ENCODE measurements around the gene CCNL2. TPM values are rescaled to one million over a fixed set of nuclear protein-coding genes. Genes with fewer than 3 reads are reported as not detected.
A peak's percentile ranks its signal among the peaks of the same experiment; 100 is the strongest.

The CCNL2 gene
- total and polyA plus RNA-seq, 12 donors = 53.4 to 893 (median 168) TPM

DNA sequence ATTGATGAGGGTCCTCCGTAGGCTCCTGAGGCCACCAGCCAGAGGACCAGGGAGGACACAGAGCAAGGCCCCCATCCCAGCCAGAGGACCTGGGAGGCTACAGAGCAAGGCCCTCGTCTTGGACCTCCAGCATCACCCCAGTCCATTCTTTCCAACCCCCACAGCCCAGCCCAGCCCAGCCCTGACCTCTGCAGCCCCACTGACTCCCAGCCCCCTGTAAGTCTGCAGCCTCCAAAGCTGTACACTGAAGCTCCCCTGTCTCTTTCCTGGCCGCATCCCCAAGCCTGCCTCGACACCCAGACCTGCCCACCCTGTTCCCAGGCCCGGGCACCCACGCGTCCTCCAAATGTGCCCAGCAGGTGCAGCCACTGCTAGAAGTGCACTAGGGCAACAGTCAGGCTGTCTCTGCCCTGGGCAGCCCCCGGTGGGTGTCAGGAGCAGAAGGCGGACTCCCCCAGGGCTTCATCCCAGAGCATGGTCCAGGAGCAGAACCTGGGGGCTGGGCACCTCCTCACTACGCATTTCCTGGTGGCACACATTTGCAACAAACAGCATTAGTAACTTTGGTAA is 52.0 kb downstream of the CCNL2 start:
- Histone ChIP-seq H3K4me1 (replicated peaks in 1 of 2) (peaks cover 42 to 43% of the 10 kb centered on the region in 2 donors), H3K27ac (peak overlapping the region; percentile 60 to 95 (median 75)), H3K9me3 (replicated peaks in 1 of 3) (no peaks in the 10 kb centered on the region), H3K4me3 (peak overlapping the region in 1 of 4 donors; percentile 98), H3K27me3 (no peaks in the 10 kb centered on the region), H3K36me3 (replicated peaks in 1 of 2) (no peaks in the 10 kb centered on the region)
- TF ChIP-seq, protein P1, sequence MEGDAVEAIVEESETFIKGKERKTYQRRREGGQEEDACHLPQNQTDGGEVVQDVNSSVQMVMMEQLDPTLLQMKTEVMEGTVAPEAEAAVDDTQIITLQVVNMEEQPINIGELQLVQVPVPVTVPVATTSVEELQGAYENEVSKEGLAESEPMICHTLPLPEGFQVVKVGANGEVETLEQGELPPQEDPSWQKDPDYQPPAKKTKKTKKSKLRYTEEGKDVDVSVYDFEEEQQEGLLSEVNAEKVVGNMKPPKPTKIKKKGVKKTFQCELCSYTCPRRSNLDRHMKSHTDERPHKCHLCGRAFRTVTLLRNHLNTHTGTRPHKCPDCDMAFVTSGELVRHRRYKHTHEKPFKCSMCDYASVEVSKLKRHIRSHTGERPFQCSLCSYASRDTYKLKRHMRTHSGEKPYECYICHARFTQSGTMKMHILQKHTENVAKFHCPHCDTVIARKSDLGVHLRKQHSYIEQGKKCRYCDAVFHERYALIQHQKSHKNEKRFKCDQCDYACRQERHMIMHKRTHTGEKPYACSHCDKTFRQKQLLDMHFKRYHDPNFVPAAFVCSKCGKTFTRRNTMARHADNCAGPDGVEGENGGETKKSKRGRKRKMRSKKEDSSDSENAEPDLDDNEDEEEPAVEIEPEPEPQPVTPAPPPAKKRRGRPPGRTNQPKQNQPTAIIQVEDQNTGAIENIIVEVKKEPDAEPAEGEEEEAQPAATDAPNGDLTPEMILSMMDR (IDR thresholded peaks at IDR 0.05) = no peak
- no peak for TF ChIP-seq POLR2A (IDR thresholded peaks at IDR 0.05)
- no peak for DNase-seq
- intact Hi-C loops (cut with DNase I) = no loop called here
- WGBS, 4 donors = 60 to 77% (median 61%) methylated on average over 5 to 10 of the region's 10 CpGs

DNA sequence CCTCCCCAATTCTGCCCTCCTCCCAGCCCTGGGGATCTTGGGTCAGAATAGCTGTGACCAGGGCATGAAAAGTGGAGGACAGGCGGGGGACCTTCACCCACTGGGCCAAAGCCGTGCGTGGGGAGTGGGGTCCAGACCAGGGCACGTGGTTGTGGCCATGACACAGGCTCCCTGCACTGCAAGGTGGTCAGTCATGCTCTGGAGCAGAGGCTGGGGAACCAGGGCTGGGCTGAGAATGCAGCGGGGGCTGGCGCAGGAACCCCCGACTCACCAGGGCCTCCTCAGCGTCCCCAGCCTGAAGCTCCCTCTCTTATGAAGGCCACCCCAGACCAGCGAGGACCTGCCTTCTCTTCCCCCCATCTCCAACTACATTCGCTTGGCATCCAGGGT is 52.6 kb downstream of the CCNL2 start:
- Histone ChIP-seq H3K36me3 (replicated peaks in 1 of 2) (no peaks in the 10 kb centered on the region), H3K9me3 (replicated peaks in 1 of 3) (no peaks in the 10 kb centered on the region), H3K4me3 (peak overlapping the region in 1 of 4 donors; percentile 98), H3K27ac (peak overlapping the region in 3 of 5 donors; percentile 72 to 95 (median 85)), H3K4me1 (replicated peaks in 1 of 2) (peaks cover 38 to 43% of the 10 kb centered on the region in 2 donors), H3K27me3 (no peaks in the 10 kb centered on the region)
- WGBS, 4 donors = 56 to 67% (median 62%) methylated on average over 3 to 10 of the region's 10 CpGs; no CpG with 5 or more reads in 1 of the 4 donors
- TF ChIP-seq, protein P1 (IDR thresholded peaks at IDR 0.05) = no peak
- TF ChIP-seq POLR2A (IDR thresholded peaks at IDR 0.05) = no peak
- no peak for DNase-seq
- intact Hi-C loops (cut with DNase I) = no loop called here

DNA sequence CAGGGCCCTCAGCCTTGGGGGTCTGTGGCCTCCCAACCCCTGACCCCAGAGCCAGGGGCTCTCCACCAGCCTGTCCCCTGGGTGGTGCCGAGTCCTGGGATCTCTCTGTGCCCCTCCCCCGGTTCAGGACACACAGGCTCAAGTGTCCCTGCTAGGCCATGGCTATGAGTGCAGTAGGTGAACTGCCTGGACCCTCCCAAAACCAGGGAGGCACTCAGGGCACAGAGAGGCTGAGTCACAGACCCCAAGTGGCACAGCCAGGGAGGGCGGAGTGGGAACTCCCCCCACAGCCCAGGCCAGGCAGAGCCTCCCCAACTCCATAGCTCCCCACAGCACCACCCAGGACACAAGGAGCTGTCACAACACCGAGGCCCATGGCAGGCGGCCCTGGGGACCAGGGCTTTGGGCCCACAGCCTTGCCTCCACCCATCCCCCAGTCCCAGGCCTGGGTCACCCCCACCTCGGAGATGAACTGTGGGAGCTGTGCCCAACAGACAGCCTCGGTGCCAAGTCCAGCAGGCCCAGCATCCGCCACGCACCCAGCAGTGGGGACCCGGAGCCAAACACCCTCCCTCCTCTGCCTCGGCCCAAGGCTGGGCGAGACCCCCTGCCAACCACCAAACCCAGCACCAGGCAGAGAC is 53.2 kb downstream of the CCNL2 start:
- 35 to 60% (median 50%) methylated on average over 4 to 12 of the region's 12 CpGs; no CpG with 5 or more reads in 1 of the 4 donors for WGBS, 4 donors
- DNase-seq = peak in 3 of 7 donors; percentile 63 to 70 (median 68)
- TF ChIP-seq, protein P1 (IDR thresholded peaks at IDR 0.05) = no peak
- TF ChIP-seq POLR2A (IDR thresholded peaks at IDR 0.05) = no peak
- no peaks in the 10 kb centered on the region for H3K36me3 ChIP-seq (replicated peaks in 1 of 2)
- no peaks in the 10 kb centered on the region for H3K27me3 ChIP-seq
- intact Hi-C loops (cut with DNase I) = no loop called here
- peak overlapping the region in 1 of 4 donors; percentile 98 for H3K4me3 ChIP-seq
- H3K27ac ChIP-seq = peak overlapping the region in 3 of 5 donors; percentile 72 to 95 (median 85)
- peaks cover 36 to 43% of the 10 kb centered on the region in 2 donors for H3K4me1 ChIP-seq (replicated peaks in 1 of 2)
- H3K9me3 ChIP-seq (replicated peaks in 1 of 3) = no peaks in the 10 kb centered on the region

DNA sequence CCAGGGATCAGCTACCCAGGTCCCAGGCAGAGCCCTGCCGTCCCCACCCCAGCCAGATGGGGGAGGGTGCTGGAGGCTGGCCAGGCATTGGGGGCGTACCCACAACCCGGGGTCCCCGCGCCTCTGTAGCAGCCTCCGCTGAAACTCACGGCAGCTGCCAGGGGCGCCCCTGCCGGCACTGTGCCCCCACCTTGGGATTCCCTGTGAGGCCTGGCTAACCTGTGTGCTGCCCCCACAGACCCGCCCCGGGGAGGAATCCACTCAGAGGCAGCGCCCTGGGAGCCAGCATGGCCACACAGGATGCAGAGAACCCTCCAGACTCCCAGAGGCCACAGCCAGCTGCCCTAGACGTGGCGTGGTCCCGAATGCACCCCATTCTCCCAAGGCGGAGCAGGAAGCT is 53.8 kb downstream of the CCNL2 start:
- intact Hi-C loops (cut with DNase I) = no loop called here
- no peak for DNase-seq
- TF ChIP-seq POLR2A (IDR thresholded peaks at IDR 0.05) = no peak
- TF ChIP-seq, protein P1 (IDR thresholded peaks at IDR 0.05) = no peak
- Histone ChIP-seq H3K36me3 (replicated peaks in 1 of 2) (peaks cover 0 to under 1% of the 10 kb centered on the region in 2 donors), H3K27ac (peak overlapping the region in 2 of 5 donors; percentile 13 to 95), H3K4me3 (no peak overlapping the region), H3K4me1 (replicated peaks in 1 of 2) (peaks cover 36 to 43% of the 10 kb centered on the region in 2 donors), H3K27me3 (no peaks in the 10 kb centered on the region), H3K9me3 (replicated peaks in 1 of 3) (no peaks in the 10 kb centered on the region)
- WGBS, 4 donors = 71 to 82% (median 77%) methylated on average over 11 to 16 of the region's 16 CpGs; no CpG with 5 or more reads in 1 of the 4 donors

All from adrenal gland (tissue), 12 donors.